ENCODE results near the gene PLOD2. TPM values are rescaled to one million over a fixed set of nuclear protein-coding genes. Genes with fewer than 3 reads are reported as not detected.

Gene PLOD2
- total and polyA plus RNA-seq, 7 donors, result 2.0 to 15.7 (median 7.5) TPM

GRCh38 chr3:146161663-146162002, 649 bp upstream of the PLOD2 start:
- Histone ChIP-seq H3K4me3 (peak overlapping the region; percentile 85), H3K4me1 (no peaks in the 10 kb centered on the region), H3K36me3 (ENCODE audit: insufficient read depth in 1 of 2, low read depth in 1 of 2) (no peaks in the 10 kb centered on the region), H3K27me3 (ENCODE audit: insufficient read depth in 3 of 3, low read length in 2 of 3) (peaks cover 0 to 3% (median 0%) of the 10 kb centered on the region in 3 donors), H3K27ac (peak overlapping the region; percentile 85), H3K9me3 (no peaks in the 10 kb centered on the region)
- peak in 1 of 2 donors; percentile 56 for DNase-seq
- WGBS, 3 donors, result 1 to 3% (median 3%) methylated on average over 15 of the region's 15 CpGs
- peak in 3 of 4 donors; percentile 17 to 38 (median 17) for ATAC-seq
- TF ChIP-seq CTCF (IDR thresholded peaks at IDR 0.05), result no peak
- intact Hi-C loops (cut with DNase I), result no loop called here

GRCh38 chr3:146160321-146160963, 542 bp downstream of the PLOD2 start:
- Histone ChIP-seq H3K27ac (peak overlapping the region; percentile 85), H3K36me3 (ENCODE audit: insufficient read depth in 1 of 2, low read depth in 1 of 2) (no peaks in the 10 kb centered on the region), H3K9me3 (no peaks in the 10 kb centered on the region), H3K4me3 (peak overlapping the region; percentile 85), H3K4me1 (no peaks in the 10 kb centered on the region), H3K27me3 (ENCODE audit: insufficient read depth in 3 of 3, low read length in 2 of 3) (peaks cover 0 to 3% (median 0%) of the 10 kb centered on the region in 3 donors)
- peak; percentile 49 to 66 (median 55) for ATAC-seq
- 0 to 1% (median 1%) methylated on average over 33 to 35 of the region's 35 CpGs for WGBS, 3 donors
- peak; percentile 40 to 52 for DNase-seq
- TF ChIP-seq CTCF (IDR thresholded peaks at IDR 0.05), result no peak
- intact Hi-C loops (cut with DNase I), result no loop called here

GRCh38 chr3:146159616-146160320, 1.2 kb downstream of the PLOD2 start:
- 13 to 27% (median 15%) methylated on average over 7 of the region's 7 CpGs for WGBS, 3 donors
- Histone ChIP-seq H3K27ac (peak overlapping the region; percentile 85), H3K9me3 (no peaks in the 10 kb centered on the region), H3K4me1 (no peaks in the 10 kb centered on the region), H3K27me3 (ENCODE audit: insufficient read depth in 3 of 3, low read length in 2 of 3) (peaks cover 0 to 3% (median 0%) of the 10 kb centered on the region in 3 donors), H3K36me3 (ENCODE audit: insufficient read depth in 1 of 2, low read depth in 1 of 2) (no peaks in the 10 kb centered on the region), H3K4me3 (peak overlapping the region; percentile 85)
- TF ChIP-seq CTCF (IDR thresholded peaks at IDR 0.05), result peak; percentile 31
- intact Hi-C loops (cut with DNase I), result no loop called here
- ATAC-seq (no peak), DNase-seq (no peak)

- DNase-seq (no peak), ATAC-seq (no peak)
- Histone ChIP-seq H3K36me3 (ENCODE audit: insufficient read depth in 1 of 2, low read depth in 1 of 2) (no peaks in the 10 kb centered on the region), H3K27ac (peak overlapping the region; percentile 85), H3K4me1 (no peaks in the 10 kb centered on the region), H3K4me3 (peak overlapping the region; percentile 85), H3K27me3 (ENCODE audit: insufficient read depth in 3 of 3, low read length in 2 of 3) (peaks cover 0 to 3% (median 0%) of the 10 kb centered on the region in 3 donors), H3K9me3 (no peaks in the 10 kb centered on the region)
- intact Hi-C loops (cut with DNase I), result no loop called here
- 54 to 78% (median 59%) methylated on average over 4 of the region's 4 CpGs for WGBS, 3 donors
- no peak for TF ChIP-seq CTCF (IDR thresholded peaks at IDR 0.05)
Measured at GRCh38 chr3:146159037-146159436, 1.9 kb downstream of the PLOD2 start.

Measured in psoas muscle (tissue), 8 donors.